C4-2B (cell line): Measurements from ENCODE around the gene LRATD1.

Source experiments
- ZFX ChIP-seq: fragments of 450-650 bp; IDR thresholded peaks from 2 replicates; pipeline ENCODE4 v1.6.1; 2017
- TF ChIP-seq, protein P1 (sequence below): fragments of 450-650 bp; conservative IDR thresholded peaks from 2 replicates; pipeline ENCODE4 v1.5.1; 2017; ENCODE audit warnings: mild to moderate bottlenecking

DNA sequence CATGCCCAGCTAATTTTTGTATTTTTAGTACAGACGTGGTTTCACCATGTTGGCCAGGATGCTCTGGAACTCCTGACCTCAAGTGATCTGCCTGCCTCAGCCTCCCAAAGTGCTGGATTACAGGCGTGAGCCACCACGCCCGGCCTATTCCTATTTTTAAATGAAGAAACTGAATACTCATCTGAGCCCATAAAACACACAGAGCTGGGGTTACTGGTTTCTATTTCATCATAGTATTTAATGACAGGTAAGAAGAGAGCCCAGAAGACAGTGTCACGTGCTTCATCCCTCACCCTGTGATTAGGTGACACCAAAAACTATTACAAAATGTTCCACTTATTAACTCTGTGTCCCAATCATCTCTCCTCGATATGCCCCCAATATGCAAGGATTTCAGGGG, 15.6 kb upstream of the LRATD1 start:
- TF ChIP-seq, protein P1, sequence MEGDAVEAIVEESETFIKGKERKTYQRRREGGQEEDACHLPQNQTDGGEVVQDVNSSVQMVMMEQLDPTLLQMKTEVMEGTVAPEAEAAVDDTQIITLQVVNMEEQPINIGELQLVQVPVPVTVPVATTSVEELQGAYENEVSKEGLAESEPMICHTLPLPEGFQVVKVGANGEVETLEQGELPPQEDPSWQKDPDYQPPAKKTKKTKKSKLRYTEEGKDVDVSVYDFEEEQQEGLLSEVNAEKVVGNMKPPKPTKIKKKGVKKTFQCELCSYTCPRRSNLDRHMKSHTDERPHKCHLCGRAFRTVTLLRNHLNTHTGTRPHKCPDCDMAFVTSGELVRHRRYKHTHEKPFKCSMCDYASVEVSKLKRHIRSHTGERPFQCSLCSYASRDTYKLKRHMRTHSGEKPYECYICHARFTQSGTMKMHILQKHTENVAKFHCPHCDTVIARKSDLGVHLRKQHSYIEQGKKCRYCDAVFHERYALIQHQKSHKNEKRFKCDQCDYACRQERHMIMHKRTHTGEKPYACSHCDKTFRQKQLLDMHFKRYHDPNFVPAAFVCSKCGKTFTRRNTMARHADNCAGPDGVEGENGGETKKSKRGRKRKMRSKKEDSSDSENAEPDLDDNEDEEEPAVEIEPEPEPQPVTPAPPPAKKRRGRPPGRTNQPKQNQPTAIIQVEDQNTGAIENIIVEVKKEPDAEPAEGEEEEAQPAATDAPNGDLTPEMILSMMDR, result no peak
- TF ChIP-seq ZFX, result no peak
